Activated CD4-positive, alpha-beta T cell treated with anti-CD3 and anti-CD28 coated beads, Interleukin-2, amount 50 U/mL, for 4 hours (primary cell): ENCODE measurements around the gene MICAL2.

Experiments used
- DNase-seq, 2 experiments: peaks; one replicate each; pipeline ENCODE4 v3.0.0-alpha.2; 2020

Gene MICAL2

GRCh38 chr11:12212821-12213185, 102.4 kb downstream of the MICAL2 start:
- DNase-seq = no peak

GRCh38 chr11:12213883-12214282, 103.5 kb downstream of the MICAL2 start:
- DNase-seq = no peak

GRCh38 chr11:12214751-12215150, 104.4 kb downstream of the MICAL2 start:
- no peak for DNase-seq

- DNase-seq = no peak
Observed at GRCh38 chr11:12215181-12215593, 104.8 kb downstream of the MICAL2 start.

GRCh38 chr11:12216041-12216451, 105.7 kb downstream of the MICAL2 start:
- DNase-seq = no peak

GRCh38 chr11:12216671-12217374, 106.4 kb downstream of the MICAL2 start:
- DNase-seq = no peak

GRCh38 chr11:12217879-12218278, 107.5 kb downstream of the MICAL2 start:
- DNase-seq = no peak

- DNase-seq = no peak
Observed at GRCh38 chr11:12218909-12219308, 108.5 kb downstream of the MICAL2 start.

- DNase-seq = no peak
Observed at GRCh38 chr11:12219757-12220156, 109.4 kb downstream of the MICAL2 start.

GRCh38 chr11:12220305-12220704, 109.9 kb downstream of the MICAL2 start:
- DNase-seq = no peak

GRCh38 chr11:12221051-12221535, 110.7 kb downstream of the MICAL2 start:
- DNase-seq = no peak

GRCh38 chr11:12222055-12222792, 111.8 kb downstream of the MICAL2 start:
- DNase-seq = no peak

- no peak for DNase-seq
Observed at GRCh38 chr11:12223771-12224536, 113.6 kb downstream of the MICAL2 start.

- DNase-seq = peak; percentile 67 to 72
Observed at GRCh38 chr11:12224537-12224893, 114.1 kb downstream of the MICAL2 start.

- no peak for DNase-seq
Observed at GRCh38 chr11:12225046-12225739, 114.8 kb downstream of the MICAL2 start.

- no peak for DNase-seq
Observed at GRCh38 chr11:12226093-12226492, 115.7 kb downstream of the MICAL2 start.

- no peak for DNase-seq
Observed at GRCh38 chr11:12229450-12230229, 119.2 kb downstream of the MICAL2 start.

- no peak for DNase-seq
Observed at GRCh38 chr11:12232160-12232559, 121.8 kb downstream of the MICAL2 start.

GRCh38 chr11:12232817-12233601, 122.6 kb downstream of the MICAL2 start:
- no peak for DNase-seq

GRCh38 chr11:12233602-12233925, 123.2 kb downstream of the MICAL2 start:
- no peak for DNase-seq

GRCh38 chr11:12234221-12234620, 123.8 kb downstream of the MICAL2 start:
- DNase-seq = no peak

GRCh38 chr11:12235080-12235479, 124.7 kb downstream of the MICAL2 start:
- DNase-seq = no peak
